SIG-M5 (cell line): ENCODE measurements around the gene NUMA1.

Experiments used
- DNase-seq: peaks from one replicate; lab custom pipeline; 2025; lab: John Stamatoyannopoulos, UW

Gene NUMA1

DNA sequence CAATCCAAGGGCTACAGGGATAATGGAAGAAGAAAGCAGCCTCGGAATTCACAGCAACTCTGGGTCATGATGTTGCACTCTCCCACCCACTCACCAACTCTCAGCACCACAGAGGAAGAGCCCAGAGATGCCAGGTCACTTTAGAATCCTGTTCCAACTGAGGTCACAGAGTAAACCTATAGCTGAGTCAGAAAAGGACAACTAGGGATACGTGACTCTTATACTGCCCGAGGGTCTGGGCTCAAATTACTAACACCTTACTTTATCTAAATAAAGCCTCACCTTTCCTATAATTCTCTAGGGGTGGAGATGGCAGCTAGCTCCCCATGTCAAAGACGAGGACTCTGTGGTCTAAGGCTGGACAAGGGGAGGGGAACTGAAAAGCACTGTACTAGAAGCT is 57.0 kb downstream of the NUMA1 start:
- no peak for DNase-seq

DNA sequence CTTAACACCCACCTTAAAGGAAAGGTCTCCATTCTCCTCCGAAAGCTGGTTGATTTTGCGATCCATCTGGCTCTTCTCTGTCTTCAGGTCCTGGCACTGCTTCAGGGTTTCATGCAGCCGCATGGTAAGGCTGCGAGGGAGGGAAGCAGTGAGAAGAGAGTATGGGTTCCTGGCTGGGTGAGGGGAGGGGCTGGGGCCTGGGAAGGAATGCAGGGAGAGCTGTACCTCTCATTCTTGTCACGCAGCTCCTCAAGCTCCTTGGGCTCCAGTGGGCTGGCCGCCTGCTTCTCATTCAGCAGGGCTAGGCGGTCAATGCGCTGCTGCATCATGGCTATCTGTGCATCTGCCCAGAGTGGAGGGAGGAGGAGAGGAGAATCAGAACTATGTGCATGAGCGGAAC is 62.2 kb downstream of the NUMA1 start:
- DNase-seq = no peak

DNA sequence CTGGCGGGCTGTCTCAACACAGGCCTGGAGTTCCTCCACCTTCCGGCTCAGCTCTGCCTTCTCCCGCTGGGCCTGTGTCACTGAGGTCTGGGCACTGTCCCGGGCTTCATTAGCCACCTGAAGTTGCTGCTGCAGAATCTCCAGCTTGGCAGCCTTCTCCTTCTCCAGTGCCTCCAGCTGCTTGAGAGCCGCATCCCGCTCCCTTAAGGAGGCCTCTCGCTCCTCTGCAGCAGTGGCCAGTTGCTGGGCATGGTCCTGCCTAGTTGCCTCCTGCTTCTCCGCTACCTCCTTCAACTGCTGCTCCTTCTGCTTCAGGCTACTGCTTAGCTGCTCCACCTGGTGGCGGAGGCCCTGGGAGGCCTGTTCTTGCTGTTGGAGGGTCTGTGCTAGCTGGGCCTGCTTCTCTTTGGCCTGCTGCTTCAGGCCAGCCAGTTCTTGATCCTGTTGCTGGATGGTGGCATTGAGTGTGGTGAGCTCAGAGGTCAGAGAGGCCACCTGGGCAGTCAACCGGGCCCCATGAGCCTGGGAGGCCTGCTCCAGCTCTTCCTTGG is 64.8 kb downstream of the NUMA1 start:
- no peak for DNase-seq

DNA sequence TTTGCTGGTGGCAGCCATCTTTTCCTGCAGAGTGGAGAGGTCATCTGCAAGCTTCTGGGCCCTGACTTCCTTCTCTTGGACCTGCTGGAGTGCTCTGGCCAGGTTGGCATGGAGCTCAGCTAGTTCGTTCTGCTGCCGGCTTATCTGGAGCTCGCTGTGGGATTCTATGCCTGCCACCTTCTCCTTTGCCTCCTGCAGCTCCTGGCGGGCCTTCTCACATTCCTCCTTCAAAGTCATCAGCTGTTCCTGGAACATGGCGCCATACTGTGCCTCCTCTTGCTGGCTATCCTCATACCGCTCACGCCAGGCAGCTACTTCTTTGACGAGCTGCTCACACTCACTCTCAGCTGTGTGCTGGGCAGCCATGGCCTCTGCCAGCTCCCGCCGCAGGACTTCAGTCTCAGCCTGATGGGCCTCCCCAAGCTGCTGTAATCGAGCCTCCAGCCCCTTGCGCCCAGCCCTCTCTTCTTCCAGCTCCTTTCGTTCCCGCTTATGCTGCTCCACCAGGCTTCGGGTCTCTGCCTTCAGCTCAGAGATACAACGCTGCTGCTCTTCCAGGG is 65.5 kb downstream of the NUMA1 start:
- DNase-seq = no peak

DNA sequence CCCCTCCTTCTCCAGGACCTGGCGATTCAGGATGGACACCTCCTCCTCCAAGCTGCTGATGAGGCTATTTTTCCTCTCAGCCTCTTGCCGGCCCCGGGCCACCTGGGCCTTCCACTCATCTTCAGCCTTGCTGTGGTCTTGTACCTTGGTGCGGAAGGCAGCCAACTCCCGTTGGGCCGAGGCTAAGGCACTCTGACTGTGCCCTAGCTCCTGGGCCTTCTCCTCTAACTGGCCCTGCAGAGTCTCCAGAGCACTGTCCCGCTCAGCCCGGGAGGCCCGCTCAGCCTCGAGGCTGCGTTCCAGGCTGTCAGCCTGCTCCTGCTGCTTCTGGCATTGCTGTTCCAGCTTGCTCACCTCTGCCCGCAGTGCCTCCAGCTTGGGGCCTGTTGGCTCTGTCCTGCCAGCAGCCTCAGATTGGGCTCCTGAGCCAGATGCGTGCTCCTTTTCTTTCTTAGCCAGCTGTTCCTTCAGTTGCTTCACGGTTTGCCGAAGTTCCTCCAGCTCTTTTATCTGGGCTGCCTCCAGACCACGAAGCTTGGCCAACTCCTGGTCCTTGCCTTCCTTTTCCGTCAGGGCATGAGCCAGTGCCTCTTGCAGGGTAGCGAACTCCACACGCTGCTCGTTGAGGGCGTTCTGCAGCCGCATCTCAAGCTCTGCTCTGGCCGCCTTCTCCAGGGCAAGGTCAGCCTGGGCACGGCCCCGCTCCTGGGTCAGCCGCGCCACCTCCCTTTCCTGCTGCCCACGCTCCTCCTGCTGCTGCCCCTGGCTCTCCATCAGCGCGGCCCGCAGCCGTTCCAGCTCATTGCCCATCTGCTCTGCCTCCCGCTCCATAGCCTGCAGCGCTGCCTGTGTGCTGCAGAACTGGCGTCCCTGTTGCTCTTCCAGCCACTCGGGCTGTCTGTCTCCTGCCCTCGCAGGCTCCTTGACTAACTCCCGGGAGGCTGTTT is 66.3 kb downstream of the NUMA1 start:
- no peak for DNase-seq

DNA sequence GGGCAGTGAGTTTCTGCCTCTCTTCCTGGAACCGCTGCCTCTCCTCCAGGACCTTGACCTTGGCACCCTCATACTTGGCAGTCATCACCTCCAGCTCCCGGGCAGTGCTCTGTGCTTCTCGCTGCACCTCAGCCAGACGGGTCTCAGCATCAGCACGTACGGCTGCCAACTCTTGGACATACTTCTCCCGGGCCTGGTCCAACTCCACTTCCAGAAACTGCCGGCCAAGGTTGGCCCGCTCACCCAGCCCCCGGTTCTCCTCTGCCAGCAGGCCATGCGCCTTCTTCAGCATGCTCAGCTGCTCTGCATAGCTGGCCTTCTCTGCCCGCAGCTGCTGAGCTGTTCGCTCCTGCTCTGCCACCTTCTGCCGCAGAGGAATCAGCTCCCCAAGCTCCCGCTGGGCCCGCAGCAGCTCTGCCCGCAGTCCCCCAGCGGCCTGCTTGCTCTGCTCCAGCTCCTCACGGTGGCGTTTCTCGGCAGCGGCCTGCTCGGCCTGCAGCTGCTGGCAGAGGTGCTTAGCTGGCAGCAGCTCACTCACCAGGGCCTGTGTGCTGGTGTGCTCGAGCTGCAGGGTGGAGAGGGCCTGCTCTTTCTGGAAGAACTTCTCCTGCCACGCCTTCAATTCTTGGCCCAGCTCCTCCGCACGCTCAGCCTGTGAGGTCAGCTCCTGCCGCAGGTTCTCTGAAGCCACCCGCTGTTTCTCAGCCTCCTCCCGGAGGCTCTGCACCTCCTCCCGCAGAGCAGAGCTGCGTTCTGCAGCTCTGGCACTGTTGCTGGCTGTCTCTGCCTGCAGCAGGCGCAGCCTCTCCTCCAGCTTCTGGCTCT is 67.2 kb downstream of the NUMA1 start:
- DNase-seq = no peak

DNA sequence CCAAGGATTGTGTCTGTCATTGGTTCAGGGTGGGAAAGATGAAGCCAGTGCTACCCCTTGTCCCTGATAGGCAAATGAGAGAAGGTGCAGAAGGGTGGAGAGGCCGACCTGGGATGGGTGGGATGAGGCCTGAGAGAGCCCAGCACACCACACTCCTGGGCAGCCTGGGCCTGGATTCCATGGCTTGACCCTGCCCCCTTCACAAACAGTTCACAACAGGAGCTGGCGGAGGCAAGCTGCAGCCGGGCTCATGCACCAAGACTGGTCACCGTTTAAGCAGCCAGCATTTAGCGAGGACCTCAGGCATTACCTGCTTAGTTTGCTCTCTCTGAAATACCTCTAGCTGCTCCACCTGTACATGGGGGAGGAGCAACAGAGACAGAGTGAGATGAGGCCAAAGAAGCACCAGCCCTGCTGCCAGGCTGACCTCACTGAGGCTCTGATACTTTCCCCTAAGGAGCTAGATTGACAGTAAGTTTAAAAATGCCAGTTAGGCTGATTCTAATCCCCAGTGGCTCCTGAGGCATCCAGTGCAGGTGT is 68.2 kb downstream of the NUMA1 start:
- no peak for DNase-seq

DNA sequence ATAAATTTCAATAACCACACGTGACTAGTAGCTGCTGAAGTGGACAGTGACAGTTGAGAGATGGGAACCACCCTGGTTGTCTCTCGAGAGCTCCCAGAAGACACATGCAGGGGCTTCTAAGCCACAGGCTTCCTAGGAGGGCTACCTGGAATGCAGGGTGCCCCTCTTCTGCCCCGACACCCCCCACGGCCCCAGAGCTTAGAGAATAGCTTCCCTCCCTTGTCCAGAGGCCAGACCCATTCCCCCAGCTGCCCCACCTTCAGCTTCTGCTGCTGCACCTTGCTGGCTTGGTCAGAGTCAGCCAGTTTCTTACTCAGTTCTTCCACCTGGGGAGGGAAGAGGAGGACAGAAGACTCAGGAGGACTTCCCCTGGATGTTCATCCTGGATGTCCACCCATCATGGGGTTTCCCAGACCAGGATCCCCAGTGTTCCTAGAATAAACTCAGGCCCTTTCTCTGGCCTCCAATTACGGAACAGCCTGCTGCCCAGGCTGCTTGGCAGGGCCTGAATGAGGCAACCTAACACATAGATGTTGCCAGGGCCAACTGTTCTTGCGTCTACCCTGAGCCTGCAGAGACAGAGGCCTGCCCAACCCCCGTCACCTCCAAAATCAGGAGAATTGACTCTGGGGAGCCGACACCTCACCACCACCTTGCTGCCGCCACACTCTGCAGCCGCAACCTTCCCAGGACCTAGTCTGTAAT is 69.7 kb downstream of the NUMA1 start:
- no peak for DNase-seq

DNA sequence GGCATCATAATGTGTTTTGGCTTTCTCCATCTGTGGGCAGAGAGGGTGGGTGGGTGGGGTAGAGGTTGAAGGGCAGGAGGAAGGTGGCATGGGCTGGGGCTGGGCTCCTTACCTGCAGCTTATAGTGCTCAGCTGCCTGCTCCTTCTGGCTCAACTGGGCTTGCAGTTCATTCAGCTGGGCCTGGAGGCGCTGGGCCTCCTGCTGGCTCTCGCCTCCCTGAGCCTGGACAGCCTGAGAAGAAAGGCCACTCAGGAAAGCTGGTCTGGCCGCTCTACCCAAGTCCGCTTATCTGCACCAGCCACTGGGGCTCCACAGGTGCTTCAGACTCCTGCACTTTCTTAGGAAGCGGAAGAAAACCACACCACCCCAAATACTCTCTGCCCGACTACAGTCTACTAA is 71.2 kb downstream of the NUMA1 start:
- no peak for DNase-seq

DNA sequence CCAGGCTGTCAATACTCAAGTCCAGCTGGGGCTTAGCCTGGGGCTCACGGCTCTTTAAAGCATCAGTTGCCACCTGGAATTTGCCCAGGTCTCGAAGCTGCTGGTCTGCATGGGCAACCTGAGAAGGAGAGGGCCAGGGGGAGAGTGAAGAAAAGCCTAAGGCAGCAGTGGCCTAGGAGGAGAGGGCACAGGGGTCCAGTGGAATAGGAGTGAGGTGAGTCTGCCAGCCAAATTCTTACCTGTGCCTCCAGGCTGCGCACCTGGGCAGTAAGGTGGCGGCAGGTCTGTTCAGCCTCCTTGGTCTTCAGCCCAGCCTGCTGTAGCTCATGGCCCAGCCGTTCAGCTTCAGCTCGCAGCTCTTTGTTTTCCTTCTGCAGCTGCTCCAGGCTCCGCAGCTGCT is 71.6 kb downstream of the NUMA1 start:
- no peak for DNase-seq

DNA sequence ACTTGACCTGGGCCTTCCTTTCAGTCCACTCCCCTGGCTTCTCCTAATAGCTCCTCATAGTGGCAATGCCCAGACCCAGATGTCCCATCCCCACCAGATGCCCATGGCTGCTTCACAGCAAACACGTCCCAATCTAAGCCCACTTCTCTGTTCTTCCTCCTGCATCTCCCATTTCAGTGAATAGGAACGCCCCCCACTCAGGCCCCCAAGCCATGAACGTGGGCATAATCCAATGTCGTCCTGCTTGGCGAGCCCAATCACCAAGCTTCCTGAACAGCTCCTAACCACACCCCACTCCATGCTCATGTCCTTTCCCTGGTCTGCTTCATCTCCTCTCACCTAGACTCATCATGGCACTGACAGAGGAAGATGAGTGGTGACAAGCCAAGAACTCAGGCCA is 72.8 kb downstream of the NUMA1 start:
- no peak for DNase-seq

DNA sequence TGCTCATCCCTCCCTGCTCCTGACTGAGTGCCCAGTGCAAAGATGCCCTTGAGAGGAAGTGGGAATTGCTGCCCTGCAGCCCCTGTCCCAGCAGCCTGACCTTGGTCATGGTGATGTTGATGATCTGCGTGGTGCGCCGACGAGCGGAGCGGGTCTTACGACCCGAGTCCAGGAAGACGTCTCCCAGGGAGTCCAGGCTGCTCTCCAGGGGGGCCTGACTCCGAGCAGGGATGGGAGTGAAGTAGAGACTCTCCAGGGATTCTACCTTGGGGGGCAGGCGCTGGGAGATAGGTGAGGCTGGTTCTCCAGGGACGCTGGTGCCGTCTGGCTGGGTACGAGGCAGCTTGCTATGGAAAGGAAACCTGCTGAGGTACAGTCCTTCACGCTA is 73.3 kb downstream of the NUMA1 start:
- DNase-seq = no peak

DNA sequence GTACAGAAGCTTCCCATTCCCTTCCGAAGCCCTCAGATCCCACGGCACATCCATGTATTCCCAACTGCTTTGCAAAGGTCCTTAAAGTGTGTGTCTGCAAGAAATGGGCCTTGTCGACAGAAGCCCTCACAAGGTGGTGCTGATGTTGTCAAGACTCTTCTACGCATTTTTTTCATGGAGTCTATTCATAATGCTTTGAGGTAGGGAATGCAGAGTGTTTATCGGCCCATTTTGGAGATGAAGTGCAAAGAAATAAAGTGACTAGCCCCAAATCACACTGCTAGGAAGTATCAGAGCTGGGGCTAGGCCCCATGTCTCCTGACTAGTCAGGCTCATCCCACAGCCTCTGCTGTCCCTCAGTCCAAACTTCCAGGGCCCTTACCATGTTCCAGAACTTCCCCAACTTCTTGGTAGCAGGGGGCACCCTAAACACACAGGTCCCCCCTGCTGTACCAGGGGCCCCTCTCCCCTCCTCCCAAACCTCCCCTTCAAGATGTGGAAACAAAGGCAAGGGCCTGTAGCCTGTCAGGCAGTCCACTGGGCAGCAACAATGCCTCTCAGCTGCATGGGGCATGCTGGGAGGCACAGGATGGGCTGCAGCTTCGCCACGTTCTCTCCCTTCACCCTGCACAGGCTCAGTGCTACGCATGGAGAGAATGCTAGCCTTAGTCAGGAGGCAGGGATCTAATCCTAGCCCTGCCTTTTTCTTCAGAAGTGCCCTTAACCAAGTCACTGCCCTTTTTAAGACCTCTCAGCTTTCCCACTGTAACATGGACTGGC is 73.8 kb downstream of the NUMA1 start:
- no peak for DNase-seq

DNA sequence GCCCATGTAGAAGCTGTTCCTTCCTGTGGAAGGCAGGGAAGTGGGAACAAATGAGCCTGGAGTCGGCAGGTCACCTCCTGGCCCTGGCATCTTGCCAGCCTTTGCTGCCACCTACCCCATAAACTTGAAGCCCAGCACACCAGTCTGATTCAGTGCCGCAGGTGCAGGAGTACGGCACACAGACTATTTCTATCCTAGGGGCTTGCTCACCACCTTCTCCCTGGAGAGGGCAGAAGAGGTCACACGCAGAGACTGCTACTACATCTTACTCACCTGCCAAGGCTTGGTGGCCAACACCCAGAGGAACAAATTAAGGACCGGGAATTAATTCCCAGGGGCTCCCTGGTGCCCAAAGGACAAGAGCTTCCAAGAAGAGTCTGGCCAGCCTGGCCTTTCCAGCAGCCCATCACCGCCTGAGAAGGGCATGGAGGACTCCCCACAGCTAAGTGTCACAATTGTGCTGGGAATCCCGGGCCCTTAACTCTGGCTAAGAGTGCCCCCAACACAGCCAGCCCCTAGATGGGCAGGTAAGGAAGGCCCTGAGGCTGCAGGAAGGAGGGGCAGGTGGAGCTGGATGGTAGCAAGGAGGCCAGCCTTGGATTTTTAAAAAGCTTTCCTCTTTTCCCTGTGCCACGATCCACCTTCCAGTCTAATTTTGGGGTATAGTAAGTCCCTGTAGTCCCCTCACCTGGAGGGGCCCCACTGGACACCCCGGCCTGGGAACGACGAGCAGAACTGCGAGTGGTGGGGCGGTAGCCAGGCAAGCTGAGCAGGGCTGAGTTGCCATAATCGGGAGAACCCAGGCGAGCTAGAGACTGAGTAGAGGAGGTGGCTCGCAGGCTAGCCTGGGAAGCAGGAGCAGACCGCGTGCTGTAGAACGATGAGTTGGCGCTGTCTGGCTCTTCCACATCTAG is 74.7 kb downstream of the NUMA1 start:
- no peak for DNase-seq

DNA sequence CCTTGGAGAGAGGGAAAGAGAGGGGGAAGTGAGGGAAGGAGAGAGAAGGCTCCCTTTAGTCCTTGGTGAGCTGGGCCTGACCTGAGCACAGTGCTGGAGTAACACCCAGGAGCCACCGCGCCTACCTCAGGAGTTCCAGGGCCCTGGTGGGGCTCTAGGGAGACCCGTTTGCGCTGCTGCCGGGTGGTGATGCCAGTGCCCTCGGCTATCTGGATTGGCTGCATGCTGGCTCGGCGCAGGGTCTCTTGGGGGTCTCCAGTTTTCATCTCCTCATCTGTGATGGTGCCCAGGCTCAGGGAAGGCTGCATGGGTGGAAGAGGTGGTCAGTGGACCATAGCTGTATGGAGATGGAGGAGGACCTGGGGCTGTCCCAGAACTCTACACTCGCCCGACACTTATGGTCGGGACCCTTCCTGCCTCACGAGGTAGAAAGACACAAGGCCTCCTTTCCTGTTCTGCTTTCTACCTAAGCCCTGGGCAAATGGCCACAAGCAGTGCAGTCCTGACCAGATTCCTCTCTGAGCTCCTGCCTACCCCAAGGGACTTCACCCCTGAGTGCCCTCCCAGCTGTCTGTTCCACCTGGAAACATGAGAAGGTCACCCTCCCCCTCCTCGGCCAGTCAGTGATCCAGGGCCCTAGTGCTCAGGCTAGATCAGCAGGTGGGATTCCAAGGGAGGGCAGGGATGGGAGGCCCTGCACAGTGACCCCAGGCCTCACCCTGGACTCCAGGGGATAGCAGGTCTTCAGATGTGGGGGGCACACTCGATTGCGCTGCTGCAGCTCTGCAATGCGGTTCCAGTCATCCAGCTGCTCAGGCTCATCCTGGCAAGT is 75.6 kb downstream of the NUMA1 start:
- DNase-seq = no peak

DNA sequence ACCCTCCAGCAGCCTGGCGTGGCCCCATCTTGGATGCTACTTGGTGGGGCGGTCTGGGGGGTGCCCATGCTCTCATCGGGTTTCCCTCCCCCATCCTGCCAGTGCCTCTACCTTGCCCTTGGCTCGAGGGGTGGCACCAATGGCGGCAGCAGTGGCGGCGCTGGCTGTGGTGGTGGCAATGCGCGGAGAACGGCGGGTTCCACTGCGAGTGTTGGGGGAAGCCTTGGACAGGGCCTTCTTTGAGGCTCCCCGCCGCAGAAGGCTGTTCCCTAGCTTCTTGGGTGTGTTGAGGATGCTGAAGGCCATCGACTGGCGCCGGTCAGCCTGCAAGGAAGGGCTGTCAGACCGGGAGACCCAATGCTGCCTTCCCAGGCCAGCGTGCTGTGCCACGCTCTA is 76.6 kb downstream of the NUMA1 start:
- DNase-seq = no peak

DNA sequence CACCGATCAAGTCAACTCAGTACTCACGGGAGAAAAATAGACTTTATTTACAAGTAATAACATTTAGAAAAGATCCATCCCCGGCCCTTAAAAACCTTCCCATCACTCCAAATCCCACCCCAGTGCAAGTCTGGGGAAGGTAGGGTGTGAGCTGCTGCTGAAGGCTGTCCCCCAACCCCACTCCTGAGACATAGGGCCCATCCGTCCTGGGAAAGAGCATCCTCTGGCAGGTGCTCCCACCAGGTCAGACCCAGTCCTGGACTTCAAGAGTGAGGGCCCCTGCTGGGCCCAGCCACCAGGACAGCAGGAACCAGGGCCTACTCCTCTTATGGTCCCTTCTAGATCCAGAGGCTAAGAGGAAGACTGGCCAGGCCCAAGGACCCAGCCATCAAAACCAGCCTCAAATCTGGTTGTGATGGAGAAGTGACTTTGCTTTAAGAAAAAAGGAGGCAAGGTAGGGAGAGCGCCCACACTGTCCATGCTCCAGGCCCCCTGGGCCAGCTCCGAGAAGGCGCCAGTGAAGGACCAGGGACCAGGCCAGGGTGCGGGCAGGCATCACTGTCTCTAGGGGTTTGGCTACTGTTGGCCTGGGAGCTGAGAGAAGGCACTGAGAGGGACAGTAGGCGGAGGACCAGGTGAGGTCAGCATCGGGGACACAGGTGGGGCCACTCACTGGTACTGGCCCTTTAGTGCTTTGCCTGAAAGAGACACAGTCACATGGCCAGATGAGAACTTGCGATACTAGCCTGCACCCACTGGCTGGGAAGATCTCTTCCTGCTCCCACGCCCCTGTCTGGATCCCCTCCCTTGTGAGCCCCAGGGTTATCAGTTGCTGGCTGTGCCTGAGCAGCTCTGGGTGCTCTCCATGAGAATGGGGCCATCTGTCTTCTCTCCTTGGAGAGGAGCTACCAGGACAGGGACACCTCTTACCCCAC is 77.2 kb downstream of the NUMA1 start:
- DNase-seq = no peak
